Colon (tissue), 2 donors: ENCODE measurements around the gene POLR3E.

Source experiments
- FAIRE-seq: peaks from 2 replicates; lab custom pipeline; 2012; peaks lifted over from hg19 to GRCh38; lab: Jason Lieb, UNC
- donor health status: control.
- donor health status: control.

Gene POLR3E

GRCh38 chr16:22317625-22318024, 20.4 kb downstream of the POLR3E start:
- no peak for FAIRE-seq

- no peak for FAIRE-seq
These were observed 21.6 kb downstream of the POLR3E start for GRCh38 chr16:22318690-22319358.

- FAIRE-seq = no peak
These were observed 23.5 kb downstream of the POLR3E start for GRCh38 chr16:22320572-22321339.

GRCh38 chr16:22321340-22322001, 24.3 kb downstream of the POLR3E start:
- FAIRE-seq = no peak

GRCh38 chr16:22322021-22322471, 24.8 kb downstream of the POLR3E start:
- no peak for FAIRE-seq

GRCh38 chr16:22322741-22323140, 25.5 kb downstream of the POLR3E start:
- FAIRE-seq = no peak

GRCh38 chr16:22323173-22323958, 26.2 kb downstream of the POLR3E start:
- FAIRE-seq = no peak

- no peak for FAIRE-seq
These were observed 27.0 kb downstream of the POLR3E start for GRCh38 chr16:22323959-22324786.

- FAIRE-seq = no peak
These were observed 27.8 kb downstream of the POLR3E start for GRCh38 chr16:22324787-22325597.

- no peak for FAIRE-seq
These were observed 28.6 kb downstream of the POLR3E start for GRCh38 chr16:22325598-22326368.

GRCh38 chr16:22326369-22326652, 29.1 kb downstream of the POLR3E start:
- no peak for FAIRE-seq

- FAIRE-seq = no peak
These were observed 29.7 kb downstream of the POLR3E start for GRCh38 chr16:22326771-22327445.

- no peak for FAIRE-seq
These were observed 30.2 kb downstream of the POLR3E start for GRCh38 chr16:22327446-22327775.

- FAIRE-seq = no peak
These were observed 31.0 kb downstream of the POLR3E start for GRCh38 chr16:22328081-22328725.

- FAIRE-seq = no peak
These were observed 32.0 kb downstream of the POLR3E start for GRCh38 chr16:22329199-22329695.

GRCh38 chr16:22330326-22330725, 33.1 kb downstream of the POLR3E start:
- no peak for FAIRE-seq

- FAIRE-seq = no peak
These were observed 36.3 kb downstream of the POLR3E start for GRCh38 chr16:22333457-22333994.

- no peak for FAIRE-seq
These were observed 38.5 kb downstream of the POLR3E start for GRCh38 chr16:22335668-22336246.
